Measurements from ENCODE around the gene TNFAIP8L2.
A peak's percentile ranks its signal among the peaks of the same experiment; 100 is the strongest.

The TNFAIP8L2 gene

DNA sequence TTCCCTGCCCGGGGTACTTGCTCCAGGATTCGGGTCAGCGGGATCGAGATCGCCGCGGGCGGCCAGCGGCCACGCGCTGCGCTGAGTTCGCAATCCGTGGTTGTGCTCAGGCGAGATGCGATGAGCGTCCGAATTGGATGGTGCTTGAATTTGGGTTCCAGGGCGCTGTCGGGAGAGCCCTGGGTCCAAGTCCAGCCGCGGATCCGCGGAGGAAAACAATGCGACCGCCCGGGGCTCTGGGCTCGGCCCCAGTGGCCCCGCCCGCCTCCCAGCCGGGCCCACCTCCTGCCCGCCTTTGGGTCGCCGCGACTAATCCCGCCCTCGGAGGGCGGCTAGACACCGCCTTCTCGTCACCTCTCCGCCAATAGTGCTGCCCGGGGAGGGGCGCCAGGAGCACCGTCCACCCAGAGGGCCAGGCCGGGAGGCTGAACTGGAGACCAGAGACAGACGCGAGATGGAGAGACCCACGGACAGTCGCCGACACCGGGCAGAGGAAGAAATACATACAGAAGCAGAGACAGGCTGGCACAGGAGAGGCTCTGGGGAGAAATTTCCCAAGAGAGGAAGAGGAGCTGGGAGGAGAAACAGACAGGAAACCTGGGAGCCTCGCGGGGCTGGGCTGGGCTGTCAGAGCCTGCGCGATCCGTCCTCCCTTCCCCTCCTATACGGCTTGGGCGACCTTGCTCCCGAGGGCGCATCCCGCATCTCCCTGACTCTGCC is 9.9 kb upstream of the TNFAIP8L2 start, which contains the start of gene SEMA6C:
SEMA6C (minus strand) TSS at position 220 of the 720 bp plus-strand sequence. CDS start 4,010 bp downstream, outside the sequence.
- TF ChIP-seq, protein P1, sequence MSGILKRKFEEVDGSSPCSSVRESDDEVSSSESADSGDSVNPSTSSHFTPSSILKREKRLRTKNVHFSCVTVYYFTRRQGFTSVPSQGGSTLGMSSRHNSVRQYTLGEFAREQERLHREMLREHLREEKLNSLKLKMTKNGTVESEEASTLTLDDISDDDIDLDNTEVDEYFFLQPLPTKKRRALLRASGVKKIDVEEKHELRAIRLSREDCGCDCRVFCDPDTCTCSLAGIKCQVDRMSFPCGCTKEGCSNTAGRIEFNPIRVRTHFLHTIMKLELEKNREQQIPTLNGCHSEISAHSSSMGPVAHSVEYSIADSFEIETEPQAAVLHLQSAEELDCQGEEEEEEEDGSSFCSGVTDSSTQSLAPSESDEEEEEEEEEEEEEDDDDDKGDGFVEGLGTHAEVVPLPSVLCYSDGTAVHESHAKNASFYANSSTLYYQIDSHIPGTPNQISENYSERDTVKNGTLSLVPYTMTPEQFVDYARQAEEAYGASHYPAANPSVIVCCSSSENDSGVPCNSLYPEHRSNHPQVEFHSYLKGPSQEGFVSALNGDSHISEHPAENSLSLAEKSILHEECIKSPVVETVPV (CRISPR knock-in tag; IDR thresholded peaks at IDR 0.05), result no peak
- TF ChIP-seq PPARA (CRISPR knock-in tag; IDR thresholded peaks at IDR 0.05; ENCODE audit: borderline replicate concordance) (no peak), ZNF70 (CRISPR knock-in tag; IDR thresholded peaks at IDR 0.05) (peak; percentile 70), ZFP3 (CRISPR knock-in tag; IDR thresholded peaks at IDR 0.05) (no peak), OSR1 (CRISPR knock-in tag; IDR thresholded peaks at IDR 0.05) (no peak), ZFP30 (CRISPR knock-in tag; IDR thresholded peaks at IDR 0.05) (no peak)
- ATAC-seq, result peak; percentile 99

DNA sequence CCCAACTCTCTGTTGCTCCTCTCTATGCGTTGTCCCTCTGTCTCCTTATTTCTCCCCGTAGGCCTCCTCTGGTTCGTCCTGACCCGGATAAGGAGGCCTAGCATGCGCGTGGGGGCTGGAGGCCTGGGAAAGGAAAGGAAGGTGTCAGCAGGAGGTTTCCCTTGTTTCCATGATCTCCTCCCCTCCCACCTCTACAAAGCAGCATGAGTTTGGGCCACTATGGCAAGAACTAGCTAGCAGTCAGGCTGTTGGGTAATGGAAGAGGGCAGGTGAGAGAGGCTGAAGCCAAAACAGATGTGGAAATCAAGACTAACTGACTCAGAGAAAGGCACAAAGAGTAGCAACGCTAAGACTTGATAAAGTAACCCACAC is 9.3 kb upstream of the TNFAIP8L2 start:
- ATAC-seq, result no peak
- no peak for TF ChIP-seq ISL1 (CRISPR knock-in tag; IDR thresholded peaks at IDR 0.05)
- TF ChIP-seq OSR1 (CRISPR knock-in tag; IDR thresholded peaks at IDR 0.05), result no peak
- TF ChIP-seq, protein P1 (CRISPR knock-in tag; IDR thresholded peaks at IDR 0.05), result no peak
- TF ChIP-seq ZNF565 (CRISPR knock-in tag; conservative IDR thresholded peaks at IDR 0.05; ENCODE audit: low read depth), result no peak
- no peak for TF ChIP-seq BACH2 (CRISPR knock-in tag; IDR thresholded peaks at IDR 0.05; ENCODE audit: borderline replicate concordance)

DNA sequence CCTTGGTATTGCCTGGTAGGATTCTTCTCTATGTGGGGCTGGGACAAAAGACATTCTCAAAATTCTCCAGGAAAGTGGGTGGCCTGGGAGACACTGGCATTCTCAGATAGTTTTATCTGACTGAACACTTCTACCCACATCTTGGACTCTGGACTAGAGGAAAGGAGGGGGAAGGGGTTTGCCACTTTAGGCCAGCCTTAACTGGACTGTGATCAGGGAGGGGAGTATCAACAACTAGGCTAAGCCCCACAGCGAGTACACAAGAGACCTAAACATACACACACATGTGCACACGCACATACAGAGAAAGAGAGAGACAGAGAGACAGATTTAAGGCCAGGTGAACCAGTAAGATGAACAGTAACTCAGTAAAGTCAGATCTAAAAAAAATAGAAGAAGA is 8.8 kb upstream of the TNFAIP8L2 start:
- TF ChIP-seq PPARA (CRISPR knock-in tag; IDR thresholded peaks at IDR 0.05; ENCODE audit: borderline replicate concordance), result no peak
- no peak for TF ChIP-seq OSR1 (CRISPR knock-in tag; IDR thresholded peaks at IDR 0.05)
- no peak for TF ChIP-seq ESRRG (CRISPR knock-in tag; IDR thresholded peaks at IDR 0.05)
- TF ChIP-seq, protein P2, sequence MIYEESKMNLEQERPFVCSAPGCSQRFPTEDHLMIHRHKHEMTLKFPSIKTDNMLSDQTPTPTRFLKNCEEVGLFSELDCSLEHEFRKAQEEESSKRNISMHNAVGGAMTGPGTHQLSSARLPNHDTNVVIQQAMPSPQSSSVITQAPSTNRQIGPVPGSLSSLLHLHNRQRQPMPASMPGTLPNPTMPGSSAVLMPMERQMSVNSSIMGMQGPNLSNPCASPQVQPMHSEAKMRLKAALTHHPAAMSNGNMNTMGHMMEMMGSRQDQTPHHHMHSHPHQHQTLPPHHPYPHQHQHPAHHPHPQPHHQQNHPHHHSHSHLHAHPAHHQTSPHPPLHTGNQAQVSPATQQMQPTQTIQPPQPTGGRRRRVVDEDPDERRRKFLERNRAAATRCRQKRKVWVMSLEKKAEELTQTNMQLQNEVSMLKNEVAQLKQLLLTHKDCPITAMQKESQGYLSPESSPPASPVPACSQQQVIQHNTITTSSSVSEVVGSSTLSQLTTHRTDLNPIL (CRISPR knock-in tag; IDR thresholded peaks at IDR 0.05; ENCODE audit: low read depth), result no peak
- TF ChIP-seq, protein P3, sequence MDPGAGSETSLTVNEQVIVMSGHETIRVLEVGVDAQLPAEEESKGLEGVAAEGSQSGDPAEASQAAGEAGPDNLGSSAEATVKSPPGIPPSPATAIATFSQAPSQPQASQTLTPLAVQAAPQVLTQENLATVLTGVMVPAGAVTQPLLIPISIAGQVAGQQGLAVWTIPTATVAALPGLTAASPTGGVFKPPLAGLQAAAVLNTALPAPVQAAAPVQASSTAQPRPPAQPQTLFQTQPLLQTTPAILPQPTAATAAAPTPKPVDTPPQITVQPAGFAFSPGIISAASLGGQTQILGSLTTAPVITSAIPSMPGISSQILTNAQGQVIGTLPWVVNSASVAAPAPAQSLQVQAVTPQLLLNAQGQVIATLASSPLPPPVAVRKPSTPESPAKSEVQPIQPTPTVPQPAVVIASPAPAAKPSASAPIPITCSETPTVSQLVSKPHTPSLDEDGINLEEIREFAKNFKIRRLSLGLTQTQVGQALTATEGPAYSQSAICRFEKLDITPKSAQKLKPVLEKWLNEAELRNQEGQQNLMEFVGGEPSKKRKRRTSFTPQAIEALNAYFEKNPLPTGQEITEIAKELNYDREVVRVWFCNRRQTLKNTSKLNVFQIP (CRISPR knock-in tag; IDR thresholded peaks at IDR 0.05; ENCODE audit: borderline replicate concordance, low read depth), result no peak
- TF ChIP-seq ZNF70 (CRISPR knock-in tag; IDR thresholded peaks at IDR 0.05), result no peak
- no peak for TF ChIP-seq TCF4 (CRISPR knock-in tag; IDR thresholded peaks at IDR 0.05; ENCODE audit: borderline replicate concordance)
- TF ChIP-seq, protein P4, sequence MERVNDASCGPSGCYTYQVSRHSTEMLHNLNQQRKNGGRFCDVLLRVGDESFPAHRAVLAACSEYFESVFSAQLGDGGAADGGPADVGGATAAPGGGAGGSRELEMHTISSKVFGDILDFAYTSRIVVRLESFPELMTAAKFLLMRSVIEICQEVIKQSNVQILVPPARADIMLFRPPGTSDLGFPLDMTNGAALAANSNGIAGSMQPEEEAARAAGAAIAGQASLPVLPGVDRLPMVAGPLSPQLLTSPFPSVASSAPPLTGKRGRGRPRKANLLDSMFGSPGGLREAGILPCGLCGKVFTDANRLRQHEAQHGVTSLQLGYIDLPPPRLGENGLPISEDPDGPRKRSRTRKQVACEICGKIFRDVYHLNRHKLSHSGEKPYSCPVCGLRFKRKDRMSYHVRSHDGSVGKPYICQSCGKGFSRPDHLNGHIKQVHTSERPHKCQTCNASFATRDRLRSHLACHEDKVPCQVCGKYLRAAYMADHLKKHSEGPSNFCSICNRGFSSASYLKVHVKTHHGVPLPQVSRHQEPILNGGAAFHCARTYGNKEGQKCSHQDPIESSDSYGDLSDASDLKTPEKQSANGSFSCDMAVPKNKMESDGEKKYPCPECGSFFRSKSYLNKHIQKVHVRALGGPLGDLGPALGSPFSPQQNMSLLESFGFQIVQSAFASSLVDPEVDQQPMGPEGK (CRISPR knock-in tag; IDR thresholded peaks at IDR 0.05; ENCODE audit: borderline replicate concordance), result no peak
- TF ChIP-seq, protein P5, sequence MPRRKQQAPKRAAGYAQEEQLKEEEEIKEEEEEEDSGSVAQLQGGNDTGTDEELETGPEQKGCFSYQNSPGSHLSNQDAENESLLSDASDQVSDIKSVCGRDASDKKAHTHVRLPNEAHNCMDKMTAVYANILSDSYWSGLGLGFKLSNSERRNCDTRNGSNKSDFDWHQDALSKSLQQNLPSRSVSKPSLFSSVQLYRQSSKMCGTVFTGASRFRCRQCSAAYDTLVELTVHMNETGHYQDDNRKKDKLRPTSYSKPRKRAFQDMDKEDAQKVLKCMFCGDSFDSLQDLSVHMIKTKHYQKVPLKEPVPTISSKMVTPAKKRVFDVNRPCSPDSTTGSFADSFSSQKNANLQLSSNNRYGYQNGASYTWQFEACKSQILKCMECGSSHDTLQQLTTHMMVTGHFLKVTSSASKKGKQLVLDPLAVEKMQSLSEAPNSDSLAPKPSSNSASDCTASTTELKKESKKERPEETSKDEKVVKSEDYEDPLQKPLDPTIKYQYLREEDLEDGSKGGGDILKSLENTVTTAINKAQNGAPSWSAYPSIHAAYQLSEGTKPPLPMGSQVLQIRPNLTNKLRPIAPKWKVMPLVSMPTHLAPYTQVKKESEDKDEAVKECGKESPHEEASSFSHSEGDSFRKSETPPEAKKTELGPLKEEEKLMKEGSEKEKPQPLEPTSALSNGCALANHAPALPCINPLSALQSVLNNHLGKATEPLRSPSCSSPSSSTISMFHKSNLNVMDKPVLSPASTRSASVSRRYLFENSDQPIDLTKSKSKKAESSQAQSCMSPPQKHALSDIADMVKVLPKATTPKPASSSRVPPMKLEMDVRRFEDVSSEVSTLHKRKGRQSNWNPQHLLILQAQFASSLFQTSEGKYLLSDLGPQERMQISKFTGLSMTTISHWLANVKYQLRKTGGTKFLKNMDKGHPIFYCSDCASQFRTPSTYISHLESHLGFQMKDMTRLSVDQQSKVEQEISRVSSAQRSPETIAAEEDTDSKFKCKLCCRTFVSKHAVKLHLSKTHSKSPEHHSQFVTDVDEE (CRISPR knock-in tag; IDR thresholded peaks at IDR 0.05), result no peak
- TF ChIP-seq ZNF8 (CRISPR knock-in tag; IDR thresholded peaks at IDR 0.05), result no peak
- no peak for TF ChIP-seq SNAI2 (CRISPR knock-in tag; IDR thresholded peaks at IDR 0.05)
- no peak for TF ChIP-seq ISL1 (CRISPR knock-in tag; IDR thresholded peaks at IDR 0.05)
- TF ChIP-seq RARB (CRISPR knock-in tag; IDR thresholded peaks at IDR 0.05), result no peak
- TF ChIP-seq ZC3H10 (CRISPR knock-in tag; IDR thresholded peaks at IDR 0.05), result no peak
- TF ChIP-seq TOX (CRISPR knock-in tag; IDR thresholded peaks at IDR 0.05; ENCODE audit: borderline replicate concordance), result no peak
- TF ChIP-seq ZFP3 (CRISPR knock-in tag; IDR thresholded peaks at IDR 0.05), result no peak
- no peak for TF ChIP-seq BACH2 (CRISPR knock-in tag; IDR thresholded peaks at IDR 0.05; ENCODE audit: borderline replicate concordance)
- ATAC-seq, result no peak

Measured in SK-N-SH treated with all-trans-retinoic acid at 6 μM for 48 hours (cell line).